Ovary (tissue), 9 donors: ENCODE results near the gene MFAP5. TPM values are rescaled to one million over a fixed set of nuclear protein-coding genes. Genes with fewer than 3 reads are reported as not detected.

ENCODE experiments used
- DNase-seq, 5 donors: peaks; one replicate each; pipeline ENCODE4 v3.0.0-alpha.2; 2019 to 2020
- H3K27ac ChIP-seq, 2 donors: fragments of 200-600 bp; one replicate each; pipeline versions ENCODE4 v1.5.1 to v1.8.0; 2019 to 2022
- H3K27me3 ChIP-seq: fragments of 200-600 bp; one replicate; pipeline ENCODE4 v1.8.0; 2022
- H3K36me3 ChIP-seq: fragments of 200-600 bp; sonication (generic); one replicate; pipeline ENCODE4 v1.5.1; 2019
- H3K4me1 ChIP-seq: one replicate; pipeline ENCODE4 v1.8.1; 2013; ENCODE audit warnings: mild to moderate bottlenecking, moderate library complexity; ENCODE audit not compliant: insufficient read depth
- H3K4me3 ChIP-seq: fragments of 200-600 bp; sonication (generic); one replicate; pipeline ENCODE4 v1.5.1; 2017
- H3K9me3 ChIP-seq, 2 donors: fragments of 200-600 bp in 1 of 2; sonication (generic) in 1 of 2; one replicate each; pipeline versions ENCODE4 v1.5.1 to v1.8.1; 2013 to 2019; ENCODE audit warnings: mild to moderate bottlenecking in 1 of 2, moderate library complexity in 1 of 2
- CTCF ChIP-seq, 3 donors: fragments of 450-650 bp in 2 of 3; fragments of 200-600 bp in 1 of 3; IDR thresholded peaks; one replicate each; pipeline versions ENCODE4 v1.5.1 to v1.8.0; 2016 to 2022; ENCODE audit warnings: antibody characterized with exemption in 3 of 3, mild to moderate bottlenecking in 1 of 3
- EP300 ChIP-seq: sonication (generic); formaldehyde crosslinking; IDR thresholded peaks from one replicate; pipeline ENCODE4 v1.6.1; 2017; ENCODE audit warnings: antibody characterized with exemption
- POLR2A ChIP-seq: fragments of 450-650 bp; IDR thresholded peaks from one replicate; pipeline ENCODE4 v1.6.1; 2017; ENCODE audit warnings: antibody characterized with exemption, mild to moderate bottlenecking, moderate library complexity
- WGBS, 3 donors: extraction: QIAGEN DNeasy Blood & Tissue Kit in 1 of 3; methylation state at CpG; one replicate each; pipeline versions ENCODE4 v1.1.5 to v1.1.7; 2013 to 2017; 5-methylcytosine and 5-hydroxymethylcytosine counted together
- intact Hi-C, 4 donors: fragments of 100-400 bp; cut with DNase I; formaldehyde crosslinking; loops; one replicate each; pipeline versions ENCODE4 v1.11.0 to v1.15.1; 2022 to 2023
- polyA plus RNA-seq, 2 donors: library from polyadenylated mRNA; stranded (reverse); fragments of 200-250 nt in 1 of 2; fragments of 350-450 nt in 1 of 2; fragmentation: Illumina TruSeq in 1 of 2; extraction: RNeasy Lipid Tissue Mini Kit (QIAGEN cat#74804) in 1 of 2; gene quantifications; one replicate each; pipeline ENCODE4 v1.2.3, GENCODE V29; 2013 to 2014
- total RNA-seq, 7 donors: library from RNA; depleted of rRNA in 2 of 7; stranded (reverse); fragments of >200 nt in 2 of 7; fragmentation: NEBNext Ultra II Directional in 3 of 7; extraction: Animal tissue kit (Norgen Biotek cat#: 25700) in 3 of 7; gene quantifications; one replicate each; pipeline versions ENCODE4 v1.1.0 to v1.2.4, GENCODE V29; 2016 to 2023
- donor health status: DM: no; HTN: no; CAD: no; lungs with moderate emphysema.
- donor health status: DM: no; HTN: no; CAD: no.
- donor health status: Bipolar disorder and iron deficiency.
- donor health status: DM: yes; HTN: yes; CAD: no.
- donor health status: DM: no; HTN: no; CAD: no.
- donor health status: DM: yes; HTN: yes; CAD: no.

MFAP5 gene
- total and polyA plus RNA-seq, 9 donors = 0.35 to 106 (median 0.72) TPM; not detected in 2

GRCh38 chr12:8609061-8609570 is 53.5 kb downstream of the MFAP5 start:
- no peaks in the 10 kb centered on the region for H3K9me3 ChIP-seq
- no peak overlapping the region for H3K27ac ChIP-seq
- intact Hi-C loops = no loop called here
- 13 to 14% (median 13%) methylated on average over 5 of the region's 5 CpGs for WGBS, 3 donors
- no peak overlapping the region for H3K4me3 ChIP-seq
- H3K4me1 ChIP-seq = no peaks in the 10 kb centered on the region
- H3K36me3 ChIP-seq = no peaks in the 10 kb centered on the region
- DNase-seq = no peak
- H3K27me3 ChIP-seq = no peaks in the 10 kb centered on the region
- no peak for TF ChIP-seq POLR2A
- TF ChIP-seq EP300 = no peak
- TF ChIP-seq CTCF (IDR thresholded peaks at IDR 0.05) = no peak

- no peak overlapping the region for H3K27ac ChIP-seq
- no peaks in the 10 kb centered on the region for H3K9me3 ChIP-seq
- H3K4me3 ChIP-seq = no peak overlapping the region
- intact Hi-C loops = no loop called here
- DNase-seq = no peak
- TF ChIP-seq CTCF (IDR thresholded peaks at IDR 0.05) = no peak
- TF ChIP-seq EP300 = no peak
- TF ChIP-seq POLR2A = no peak
- H3K27me3 ChIP-seq = no peaks in the 10 kb centered on the region
- no peaks in the 10 kb centered on the region for H3K4me1 ChIP-seq
- H3K36me3 ChIP-seq = no peaks in the 10 kb centered on the region
- WGBS, 3 donors = 90 to 91% (median 91%) methylated on average over 6 of the region's 6 CpGs
These were observed 55.7 kb downstream of the MFAP5 start for GRCh38 chr12:8606890-8607289.

GRCh38 chr12:8605057-8605456 is 57.6 kb downstream of the MFAP5 start:
- Histone ChIP-seq H3K4me1 (no peaks in the 10 kb centered on the region), H3K36me3 (no peaks in the 10 kb centered on the region), H3K27ac (no peak overlapping the region), H3K4me3 (no peak overlapping the region), H3K27me3 (no peaks in the 10 kb centered on the region), H3K9me3 (no peaks in the 10 kb centered on the region)
- TF ChIP-seq EP300 = no peak
- TF ChIP-seq CTCF (IDR thresholded peaks at IDR 0.05) = no peak
- no peak for TF ChIP-seq POLR2A
- intact Hi-C loops = no loop called here
- 93 to 94% (median 94%) methylated on average over 30 of the region's 30 CpGs for WGBS, 3 donors
- no peak for DNase-seq

GRCh38 chr12:8603856-8604255 is 58.8 kb downstream of the MFAP5 start:
- Histone ChIP-seq H3K4me3 (no peak overlapping the region), H3K27me3 (no peaks in the 10 kb centered on the region), H3K4me1 (no peaks in the 10 kb centered on the region), H3K27ac (no peak overlapping the region), H3K36me3 (no peaks in the 10 kb centered on the region), H3K9me3 (no peaks in the 10 kb centered on the region)
- intact Hi-C loops = no loop called here
- 34 to 51% (median 36%) methylated on average over 3 of the region's 3 CpGs for whole genome bisulfite sequencing, 3 donors
- no peak for DNase-seq
- no peak for TF ChIP-seq EP300
- TF ChIP-seq CTCF (IDR thresholded peaks at IDR 0.05) = no peak
- no peak for TF ChIP-seq POLR2A
